Measurements from ENCODE around the gene CXXC5.

The CXXC5 gene

GRCh38 chr5:139695178-139695573 lies 47.0 kb downstream of the CXXC5 start:
- DNase-seq = no peak

- no peak for DNase-seq
These were observed 48.2 kb downstream of the CXXC5 start for GRCh38 chr5:139696167-139696893.

- DNase-seq = no peak
These were observed 48.9 kb downstream of the CXXC5 start for GRCh38 chr5:139696894-139697658.

GRCh38 chr5:139698490-139699146 lies 50.5 kb downstream of the CXXC5 start:
- DNase-seq = no peak

GRCh38 chr5:139699351-139699750 lies 51.2 kb downstream of the CXXC5 start:
- no peak for DNase-seq

- DNase-seq = no peak
These were observed 52.5 kb downstream of the CXXC5 start for GRCh38 chr5:139700711-139701055.

- DNase-seq = no peak
These were observed 53.0 kb downstream of the CXXC5 start for GRCh38 chr5:139701056-139701741.

- no peak for DNase-seq
These were observed 54.4 kb downstream of the CXXC5 start for GRCh38 chr5:139702548-139702947.

- no peak for DNase-seq
These were observed 56.6 kb downstream of the CXXC5 start for GRCh38 chr5:139704748-139705147.

- DNase-seq = no peak
These were observed 57.0 kb downstream of the CXXC5 start for GRCh38 chr5:139705191-139705590.

GRCh38 chr5:139705655-139706587 lies 57.8 kb downstream of the CXXC5 start:
- DNase-seq = no peak

GRCh38 chr5:139707445-139708003 lies 59.4 kb downstream of the CXXC5 start:
- DNase-seq = no peak

GRCh38 chr5:139708434-139708861 lies 60.3 kb downstream of the CXXC5 start:
- no peak for DNase-seq

- no peak for DNase-seq
These were observed 60.9 kb downstream of the CXXC5 start for GRCh38 chr5:139708877-139709581.

GRCh38 chr5:139709582-139710318 lies 61.6 kb downstream of the CXXC5 start:
- DNase-seq = no peak

- peak; percentile 54 for DNase-seq
These were observed 62.3 kb downstream of the CXXC5 start for GRCh38 chr5:139710319-139711066.

GRCh38 chr5:139711067-139711905 lies 63.1 kb downstream of the CXXC5 start:
- peak; percentile 47 for DNase-seq

- DNase-seq = no peak
These were observed 63.7 kb downstream of the CXXC5 start for GRCh38 chr5:139711906-139712224.

GRCh38 chr5:139712412-139712811 lies 64.3 kb downstream of the CXXC5 start:
- no peak for DNase-seq
